Ishikawa (cell line): Measurements from ENCODE around the gene ATP23.

Source experiments
- CEBPB ChIP-seq: IDR thresholded peaks from 2 replicates; pipeline ENCODE4 v1.6.1; 2012
- CREB1 ChIP-seq: IDR thresholded peaks from 2 replicates; pipeline ENCODE4 v1.6.1; 2012; ENCODE audit warnings: low read depth
- EGR1 ChIP-seq: IDR thresholded peaks from 2 replicates; pipeline ENCODE4 v1.6.1; 2012
- EP300 ChIP-seq: IDR thresholded peaks from 2 replicates; pipeline ENCODE4 v1.6.1; 2012; ENCODE audit warnings: borderline replicate concordance
- FOXM1 ChIP-seq: IDR thresholded peaks from 2 replicates; pipeline ENCODE4 v1.6.1; 2012; ENCODE audit warnings: low read depth, borderline replicate concordance
- NFIC ChIP-seq: IDR thresholded peaks from 2 replicates; pipeline ENCODE4 v1.6.1; 2012
- TAF1 ChIP-seq: IDR thresholded peaks from 2 replicates; pipeline ENCODE4 v1.6.1; 2012; ENCODE audit warnings: low read depth, mild to moderate bottlenecking
- TCF12 ChIP-seq: IDR thresholded peaks from 2 replicates; pipeline ENCODE4 v1.6.1; 2012; ENCODE audit warnings: low read depth
- TEAD4 ChIP-seq: IDR thresholded peaks from 2 replicates; pipeline ENCODE4 v1.6.1; 2012
- YY1 ChIP-seq: IDR thresholded peaks from 2 replicates; pipeline ENCODE4 v1.6.1; 2012; ENCODE audit warnings: low read depth
- TF ChIP-seq, protein P1 (sequence below): IDR thresholded peaks from 2 replicates; pipeline ENCODE4 v1.6.1; 2012; ENCODE audit warnings: low read depth, mild to moderate bottlenecking
- TF ChIP-seq, protein P2 (sequence below): IDR thresholded peaks from 2 replicates; pipeline ENCODE4 v1.6.1; 2012
- TF ChIP-seq, protein P3 (sequence below): IDR thresholded peaks from 2 replicates; pipeline ENCODE4 v1.6.1; 2012

DNA sequence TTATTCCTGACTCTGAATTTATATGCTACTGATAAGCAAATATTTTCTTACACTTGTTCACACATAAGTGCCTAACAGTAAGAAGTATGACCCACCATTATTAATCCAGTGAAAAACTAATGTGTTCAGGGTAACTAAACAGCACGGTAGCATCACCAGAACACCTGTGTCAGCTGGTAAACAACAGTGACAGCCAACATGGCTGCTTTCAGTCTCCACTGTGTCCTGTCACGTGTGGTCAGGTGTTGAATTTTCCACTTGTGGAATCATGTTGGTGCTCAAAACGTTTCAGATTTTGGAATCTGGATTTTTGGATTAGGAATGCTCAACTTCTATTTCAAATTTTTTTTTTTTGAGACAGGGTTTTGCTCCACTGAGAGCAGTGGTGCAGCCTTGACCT is 14.3 kb upstream of the ATP23 start:
- TF ChIP-seq EP300: no peak
- TF ChIP-seq TCF12: no peak
- TF ChIP-seq CREB1: no peak
- no peak for TF ChIP-seq EGR1
- TF ChIP-seq FOXM1: no peak
- TF ChIP-seq NFIC: no peak
- TF ChIP-seq, protein P1, sequence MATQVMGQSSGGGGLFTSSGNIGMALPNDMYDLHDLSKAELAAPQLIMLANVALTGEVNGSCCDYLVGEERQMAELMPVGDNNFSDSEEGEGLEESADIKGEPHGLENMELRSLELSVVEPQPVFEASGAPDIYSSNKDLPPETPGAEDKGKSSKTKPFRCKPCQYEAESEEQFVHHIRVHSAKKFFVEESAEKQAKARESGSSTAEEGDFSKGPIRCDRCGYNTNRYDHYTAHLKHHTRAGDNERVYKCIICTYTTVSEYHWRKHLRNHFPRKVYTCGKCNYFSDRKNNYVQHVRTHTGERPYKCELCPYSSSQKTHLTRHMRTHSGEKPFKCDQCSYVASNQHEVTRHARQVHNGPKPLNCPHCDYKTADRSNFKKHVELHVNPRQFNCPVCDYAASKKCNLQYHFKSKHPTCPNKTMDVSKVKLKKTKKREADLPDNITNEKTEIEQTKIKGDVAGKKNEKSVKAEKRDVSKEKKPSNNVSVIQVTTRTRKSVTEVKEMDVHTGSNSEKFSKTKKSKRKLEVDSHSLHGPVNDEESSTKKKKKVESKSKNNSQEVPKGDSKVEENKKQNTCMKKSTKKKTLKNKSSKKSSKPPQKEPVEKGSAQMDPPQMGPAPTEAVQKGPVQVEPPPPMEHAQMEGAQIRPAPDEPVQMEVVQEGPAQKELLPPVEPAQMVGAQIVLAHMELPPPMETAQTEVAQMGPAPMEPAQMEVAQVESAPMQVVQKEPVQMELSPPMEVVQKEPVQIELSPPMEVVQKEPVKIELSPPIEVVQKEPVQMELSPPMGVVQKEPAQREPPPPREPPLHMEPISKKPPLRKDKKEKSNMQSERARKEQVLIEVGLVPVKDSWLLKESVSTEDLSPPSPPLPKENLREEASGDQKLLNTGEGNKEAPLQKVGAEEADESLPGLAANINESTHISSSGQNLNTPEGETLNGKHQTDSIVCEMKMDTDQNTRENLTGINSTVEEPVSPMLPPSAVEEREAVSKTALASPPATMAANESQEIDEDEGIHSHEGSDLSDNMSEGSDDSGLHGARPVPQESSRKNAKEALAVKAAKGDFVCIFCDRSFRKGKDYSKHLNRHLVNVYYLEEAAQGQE: no peak
- no peak for TF ChIP-seq TAF1
- TF ChIP-seq YY1: no peak
- TF ChIP-seq TEAD4: no peak
- TF ChIP-seq, protein P2, sequence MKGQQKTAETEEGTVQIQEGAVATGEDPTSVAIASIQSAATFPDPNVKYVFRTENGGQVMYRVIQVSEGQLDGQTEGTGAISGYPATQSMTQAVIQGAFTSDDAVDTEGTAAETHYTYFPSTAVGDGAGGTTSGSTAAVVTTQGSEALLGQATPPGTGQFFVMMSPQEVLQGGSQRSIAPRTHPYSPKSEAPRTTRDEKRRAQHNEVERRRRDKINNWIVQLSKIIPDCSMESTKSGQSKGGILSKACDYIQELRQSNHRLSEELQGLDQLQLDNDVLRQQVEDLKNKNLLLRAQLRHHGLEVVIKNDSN: no peak
- TF ChIP-seq, protein P3, sequence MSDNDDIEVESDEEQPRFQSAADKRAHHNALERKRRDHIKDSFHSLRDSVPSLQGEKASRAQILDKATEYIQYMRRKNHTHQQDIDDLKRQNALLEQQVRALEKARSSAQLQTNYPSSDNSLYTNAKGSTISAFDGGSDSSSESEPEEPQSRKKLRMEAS: no peak
- no peak for TF ChIP-seq CEBPB
